ENCODE data around the gene RPA3.

DNA sequence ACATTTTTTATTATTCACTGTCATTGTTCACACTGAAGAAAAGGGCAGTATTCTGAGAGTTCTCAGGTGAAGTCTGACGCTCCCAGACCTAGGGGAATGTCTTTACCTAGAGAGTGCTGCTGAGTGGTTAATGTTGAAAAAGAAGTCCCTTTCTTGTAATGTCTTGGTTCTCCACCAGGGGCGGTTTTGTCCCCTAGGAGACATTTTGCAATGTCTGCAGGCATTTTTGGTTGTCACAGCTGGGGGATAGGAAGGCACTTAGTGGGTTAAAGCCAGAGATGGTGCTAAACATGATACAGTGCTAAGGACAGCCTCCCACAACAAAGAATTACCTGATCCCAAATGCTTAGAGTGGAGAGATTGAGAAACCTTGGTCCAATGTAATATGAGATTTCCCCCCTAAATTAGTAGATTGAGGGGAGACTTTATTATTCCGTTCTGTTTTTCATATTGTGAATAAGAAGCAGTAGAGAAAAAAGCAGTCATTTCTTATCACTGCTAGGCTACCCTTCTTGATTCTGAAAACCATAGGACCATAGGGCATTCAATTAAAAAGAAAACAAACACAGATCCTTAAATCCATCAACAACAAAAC lies 64.7 kb downstream of the RPA3 start:
- TF ChIP-seq, protein P1, sequence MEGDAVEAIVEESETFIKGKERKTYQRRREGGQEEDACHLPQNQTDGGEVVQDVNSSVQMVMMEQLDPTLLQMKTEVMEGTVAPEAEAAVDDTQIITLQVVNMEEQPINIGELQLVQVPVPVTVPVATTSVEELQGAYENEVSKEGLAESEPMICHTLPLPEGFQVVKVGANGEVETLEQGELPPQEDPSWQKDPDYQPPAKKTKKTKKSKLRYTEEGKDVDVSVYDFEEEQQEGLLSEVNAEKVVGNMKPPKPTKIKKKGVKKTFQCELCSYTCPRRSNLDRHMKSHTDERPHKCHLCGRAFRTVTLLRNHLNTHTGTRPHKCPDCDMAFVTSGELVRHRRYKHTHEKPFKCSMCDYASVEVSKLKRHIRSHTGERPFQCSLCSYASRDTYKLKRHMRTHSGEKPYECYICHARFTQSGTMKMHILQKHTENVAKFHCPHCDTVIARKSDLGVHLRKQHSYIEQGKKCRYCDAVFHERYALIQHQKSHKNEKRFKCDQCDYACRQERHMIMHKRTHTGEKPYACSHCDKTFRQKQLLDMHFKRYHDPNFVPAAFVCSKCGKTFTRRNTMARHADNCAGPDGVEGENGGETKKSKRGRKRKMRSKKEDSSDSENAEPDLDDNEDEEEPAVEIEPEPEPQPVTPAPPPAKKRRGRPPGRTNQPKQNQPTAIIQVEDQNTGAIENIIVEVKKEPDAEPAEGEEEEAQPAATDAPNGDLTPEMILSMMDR (IDR thresholded peaks at IDR 0.05): peak in 2 of 3 donors; percentile 14 to 20
- no peak for TF ChIP-seq POLR2AphosphoS5 (IDR thresholded peaks at IDR 0.05)
